ENCODE data around the gene TNK2.

- TF ChIP-seq EZH2 (IDR thresholded peaks at IDR 0.05; ENCODE audit: insufficient read depth, poor library complexity, severe bottlenecking), result no peak
- TF ChIP-seq EZH2phosphoT487 (IDR thresholded peaks at IDR 0.05; ENCODE audit: insufficient read depth, low read depth), result no peak
Measured at GRCh38 chr3:195836476-195837135, 71.7 kb downstream of the TNK2 start.

All from GM23248 (cell line).